T-helper 22 cell (primary cell): ENCODE data around the gene GPR156.

Experiments
- DNase-seq: peaks from one replicate; pipeline ENCODE4 v3.0.0-alpha.2; 2020; ENCODE audit warnings: low read depth

GPR156 gene

DNA sequence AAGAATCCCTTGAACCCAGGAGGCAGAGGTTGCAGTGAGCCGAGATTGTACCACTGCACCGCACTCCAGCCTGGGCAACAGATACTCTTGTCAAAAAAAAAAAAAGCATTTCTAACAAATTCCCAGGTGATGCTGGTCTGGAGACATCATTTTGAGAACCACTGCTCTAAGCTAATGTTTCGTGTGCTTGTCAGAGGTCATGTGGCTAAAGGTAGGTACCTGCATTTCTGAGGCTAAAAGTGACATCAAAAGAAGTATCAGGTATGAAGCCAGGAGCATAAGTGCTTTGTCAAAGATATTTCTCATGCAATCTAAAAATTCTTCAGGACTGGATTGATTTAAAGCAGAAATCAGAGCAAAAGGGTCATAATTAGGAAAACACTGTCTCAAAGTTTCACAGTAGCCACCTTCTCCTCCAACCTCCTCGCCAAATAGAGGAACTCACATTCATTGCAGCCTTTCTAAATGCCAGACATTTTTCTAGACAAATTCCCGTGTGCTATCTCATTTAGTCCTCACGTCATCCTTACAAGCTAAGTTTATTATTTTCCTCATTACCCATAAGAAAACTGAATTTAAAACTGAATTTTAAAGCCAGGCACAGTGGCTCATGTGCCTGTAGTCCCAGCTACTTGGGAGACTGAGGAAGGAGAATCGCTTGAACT, 165.0 kb downstream of the GPR156 start:
- no peak for DNase-seq
